PC-9 (cell line): ENCODE measurements around the gene SRGAP3. TPM values are rescaled to one million over a fixed set of nuclear protein-coding genes. Genes with fewer than 3 reads are reported as not detected.

Experiments
- BruUV-seq: library from RNA; stranded (reverse); fragments of 400-500 nt; replicated peaks from 2 replicates; lab custom pipeline; 2021; lab: Mats Ljungman, UMichigan
- CTCF ChIA-PET: fragments of 300-600 bp; sonication (Branson Sonifier 250); formaldehyde crosslinking; loops from one replicate; lab custom pipeline; 2022; ENCODE audit warnings: antibody characterized with exemption; lab: Charles Lee
- POLR2A ChIA-PET: fragments of 300-600 bp; sonication (Branson Sonifier 250); formaldehyde crosslinking; loops from one replicate; lab custom pipeline; 2022; ENCODE audit warnings: antibody characterized with exemption; ENCODE audit not compliant: unreplicated experiment; lab: Charles Lee
- DNase-seq, 2 experiments: peaks; one replicate each; pipeline versions ENCODE4 v3.0.0 to v3.0.0-alpha.2; 2015 to 2022; ENCODE audit warnings: mixed read lengths in 1 of 2
- H2AFZ ChIP-seq: fragments of 200-600 bp; sonication (generic); 2 replicates; pipeline ENCODE4 v1.8.1; 2017; ENCODE audit warnings: antibody characterized with exemption
- H3F3A ChIP-seq: fragments of 200-600 bp; sonication (generic); 2 replicates; pipeline ENCODE4 v1.8.1; 2017; ENCODE audit warnings: antibody characterized with exemption, mild to moderate bottlenecking, low read depth; ENCODE audit not compliant: insufficient read depth
- H3K27ac ChIP-seq: fragments of 200-600 bp; sonication (generic); 2 replicates; pipeline ENCODE4 v1.6.1; 2016; ENCODE audit warnings: mixed run types
- H3K27me3 ChIP-seq: fragments of 200-600 bp; sonication (generic); 2 replicates; pipeline ENCODE4 v1.6.1; 2016; ENCODE audit warnings: low read depth, mixed run types; ENCODE audit not compliant: insufficient read depth
- H3K36me3 ChIP-seq: fragments of 200-600 bp; sonication (generic); 2 replicates; pipeline ENCODE4 v1.6.1; 2016; ENCODE audit warnings: low read depth, mixed run types
- H3K4me1 ChIP-seq: fragments of 200-600 bp; sonication (generic); replicated peaks from 2 replicates; pipeline ENCODE4 v1.6.1; 2016; ENCODE audit warnings: mixed run types; ENCODE audit not compliant: insufficient read depth
- H3K4me2 ChIP-seq: fragments of 200-600 bp; sonication (generic); 2 replicates; pipeline ENCODE4 v1.6.1; 2017; ENCODE audit warnings: mixed run types
- H3K4me3 ChIP-seq: fragments of 200-600 bp; sonication (generic); 2 replicates; pipeline ENCODE4 v1.6.1; 2016; ENCODE audit warnings: mixed run types
- H3K79me2 ChIP-seq: fragments of 200-600 bp; sonication (generic); 2 replicates; pipeline ENCODE4 v1.6.1; 2017; ENCODE audit warnings: low read depth, mixed run types
- H3K9me2 ChIP-seq: fragments of 200-600 bp; sonication (generic); 2 replicates; pipeline ENCODE4 v1.8.1; 2017; ENCODE audit warnings: mild to moderate bottlenecking; ENCODE audit not compliant: insufficient read depth
- H3K9me3 ChIP-seq: fragments of 200-600 bp; sonication (generic); 2 replicates; pipeline ENCODE4 v1.8.1; 2016; ENCODE audit warnings: low read depth; ENCODE audit not compliant: insufficient read depth
- H4K20me1 ChIP-seq: fragments of 200-600 bp; sonication (generic); 2 replicates; pipeline ENCODE4 v1.8.1; 2017; ENCODE audit not compliant: insufficient read depth
- CTCF ChIP-seq: fragments of 200-600 bp; sonication (generic); conservative IDR thresholded peaks from 2 replicates; pipeline ENCODE4 v1.6.1; 2017; ENCODE audit warnings: mixed run types, antibody characterized with exemption, mild to moderate bottlenecking, moderate library complexity
- EZH2 ChIP-seq: fragments of 200-600 bp; sonication (generic); IDR thresholded peaks from 2 replicates; pipeline ENCODE4 v1.8.0; 2017; ENCODE audit warnings: antibody characterized with exemption, low read depth
- intact Hi-C: fragments of 100-400 bp; cut with micrococcal nuclease; formaldehyde crosslinking; loops from one replicate; pipeline ENCODE4 v1.10.0; 2022; ENCODE audit not compliant: unreplicated experiment
- total RNA-seq: library from RNA; stranded (reverse); gene quantifications from 2 replicates; pipeline ENCODE4 v1.2.3, GENCODE V29; 2021

Gene SRGAP3
- total RNA-seq, 1 experiment from 2014 or later = 17.5 TPM

GRCh38 chr3:9194509-9195184 lies 54.8 kb downstream of the SRGAP3 start:
- ChIA-PET POLR2A (no interaction called here), CTCF (no interaction called here)
- Histone ChIP-seq H3K36me3 (no peaks in the 10 kb centered on the region), H4K20me1 (no peaks in the 10 kb centered on the region), H3K27ac (no peak overlapping the region), H3K4me3 (no peak overlapping the region), H3K9me3 (no peaks in the 10 kb centered on the region), H3K27me3 (0 out of 2 replicates have a peak, but pooled peaks cover 5% of the 10 kb centered on the region), H3F3A (no peaks in the 10 kb centered on the region), H3K9me2 (no peaks in the 10 kb centered on the region), H3K79me2 (no peaks in the 10 kb centered on the region), H3K4me2 (no peak overlapping the region), H3K4me1 (no peaks in the 10 kb centered on the region), H2AFZ (no peak overlapping the region)
- TF ChIP-seq EZH2 (no peak), CTCF (no peak)
- BruUV-seq = no TSS peak
- intact Hi-C loops = no loop called here
- DNase-seq = no peak

- no peak overlapping the region for H3K27ac ChIP-seq
- no TSS peak for BruUV-seq
These were observed 55.7 kb downstream of the SRGAP3 start for GRCh38 chr3:9193633-9194195.

GRCh38 chr3:9193211-9193610 lies 56.2 kb downstream of the SRGAP3 start:
- Histone ChIP-seq H3K9me3 (no peaks in the 10 kb centered on the region), H3K36me3 (no peaks in the 10 kb centered on the region), H3F3A (no peaks in the 10 kb centered on the region), H3K79me2 (no peaks in the 10 kb centered on the region), H3K9me2 (no peaks in the 10 kb centered on the region), H3K4me2 (no peak overlapping the region), H3K4me3 (no peak overlapping the region), H3K27me3 (0 out of 2 replicates have a peak, but pooled peaks cover 5% of the 10 kb centered on the region), H2AFZ (no peak overlapping the region), H3K27ac (no peak overlapping the region), H4K20me1 (no peaks in the 10 kb centered on the region), H3K4me1 (no peaks in the 10 kb centered on the region)
- TF ChIP-seq EZH2 = no peak
- no peak for TF ChIP-seq CTCF
- DNase-seq = no peak
- ChIA-PET CTCF (no interaction called here), POLR2A (no interaction called here)
- BruUV-seq = no TSS peak
- intact Hi-C loops = no loop called here

More at GRCh38 chr3:9193633-9194195, 55.7 kb downstream of the SRGAP3 start:
- no peaks in the 10 kb centered on the region for H4K20me1 ChIP-seq
- no peak for DNase-seq
- no peaks in the 10 kb centered on the region for H3K4me1 ChIP-seq
- H3F3A ChIP-seq = no peaks in the 10 kb centered on the region
- no peak overlapping the region for H3K4me2 ChIP-seq
- H3K36me3 ChIP-seq = no peaks in the 10 kb centered on the region
- no peak overlapping the region for H2AFZ ChIP-seq
- H3K27me3 ChIP-seq = 0 out of 2 replicates have a peak, but pooled peaks cover 5% of the 10 kb centered on the region
- ChIA-PET CTCF (no interaction called here), POLR2A (no interaction called here)
- intact Hi-C loops = no loop called here
- H3K4me3 ChIP-seq = no peak overlapping the region
- no peaks in the 10 kb centered on the region for H3K9me2 ChIP-seq
- TF ChIP-seq EZH2 = no peak
- no peak for TF ChIP-seq CTCF
- no peaks in the 10 kb centered on the region for H3K9me3 ChIP-seq
- H3K79me2 ChIP-seq = no peaks in the 10 kb centered on the region
